ENCODE results near the gene NPFFR2.
"Not testable (repeated sequence)": the region's sequence is repeated elsewhere in the genome, so short reads cannot be mapped to it uniquely, and the experiment has no call there.

Gene NPFFR2

DNA sequence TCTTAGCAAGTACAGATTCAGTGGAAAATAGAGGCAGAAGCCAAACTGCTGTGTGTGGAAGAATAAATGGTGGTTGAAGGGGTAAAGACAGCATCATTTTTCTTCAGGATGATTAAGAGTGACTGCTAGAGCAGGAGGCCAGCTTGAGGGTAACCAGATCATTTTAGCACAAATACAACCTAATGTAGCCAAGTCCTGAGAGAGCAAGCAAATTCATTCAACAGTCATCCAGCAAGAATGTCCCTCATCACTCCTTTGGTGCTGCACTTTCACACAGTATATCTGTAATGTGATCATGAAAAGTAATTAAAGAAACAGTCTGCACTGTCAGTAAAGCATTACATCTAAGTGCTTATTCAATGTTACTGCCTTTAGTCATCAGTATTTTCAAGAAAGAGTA is 44.8 kb downstream of the NPFFR2 start:
- TF ChIP-seq CTCF (IDR thresholded peaks at IDR 0.05; ENCODE audit: low read depth, low read length, missing control alignments), result no peak
- in situ Hi-C loops (cut with HindIII; ENCODE audit: low sequenced_read_pairs), result no loop called here
- DNase-seq (ENCODE audit: low read depth), result peak; percentile 78
- H3K4me3 ChIP-seq (ENCODE audit: low read depth, low read length), result no peak overlapping the region

- H3K4me3 ChIP-seq (ENCODE audit: low read depth, low read length), result no peak overlapping the region
- no peak for DNase-seq (ENCODE audit: low read depth)
- in situ Hi-C loops (cut with HindIII; ENCODE audit: low sequenced_read_pairs), result no loop called here
- no peak for TF ChIP-seq CTCF (IDR thresholded peaks at IDR 0.05; ENCODE audit: low read depth, low read length, missing control alignments)
Measured at GRCh38 chr4:72077346-72077745, 45.5 kb downstream of the NPFFR2 start.

- H3K4me3 ChIP-seq (ENCODE audit: low read depth, low read length), result no peak overlapping the region
- in situ Hi-C loops (cut with HindIII; ENCODE audit: low sequenced_read_pairs), result no loop called here
- no peak for TF ChIP-seq CTCF (IDR thresholded peaks at IDR 0.05; ENCODE audit: low read depth, low read length, missing control alignments)
- DNase-seq (ENCODE audit: low read depth), result no peak
Measured at GRCh38 chr4:72084587-72085011, 52.8 kb downstream of the NPFFR2 start.

DNA sequence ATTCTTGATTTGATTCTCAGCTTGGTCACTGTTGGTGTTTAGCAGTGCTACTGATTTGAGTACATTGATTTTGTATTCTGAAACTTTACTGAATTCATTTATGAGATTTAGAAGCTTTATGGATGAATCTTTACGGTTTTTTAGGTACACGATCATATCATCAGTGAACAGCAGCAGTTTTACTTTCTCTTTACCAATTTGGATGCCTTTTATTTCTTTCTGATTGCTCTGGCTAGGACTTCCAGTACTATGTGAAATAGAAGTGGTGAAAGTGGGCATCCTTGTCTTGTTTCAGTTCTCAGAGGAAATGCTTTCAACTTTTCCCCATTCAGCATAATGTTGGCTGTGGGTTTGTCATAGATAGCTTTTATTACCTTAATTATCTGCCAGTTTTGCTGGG is 58.8 kb downstream of the NPFFR2 start:
- DNase-seq (ENCODE audit: low read depth); in situ Hi-C loops (cut with HindIII; ENCODE audit: low sequenced_read_pairs); H3K4me3 ChIP-seq (ENCODE audit: low read depth, low read length): not testable (repeated sequence)

GRCh38 chr4:72094059-72094797 is 62.4 kb downstream of the NPFFR2 start:
- DNase-seq (ENCODE audit: low read depth), result no peak
- in situ Hi-C loops (cut with HindIII; ENCODE audit: low sequenced_read_pairs), result no loop called here
- TF ChIP-seq CTCF (IDR thresholded peaks at IDR 0.05; ENCODE audit: low read depth, low read length, missing control alignments), result no peak
- H3K4me3 ChIP-seq (ENCODE audit: low read depth, low read length), result no peak overlapping the region

GRCh38 chr4:72107456-72107855 is 75.7 kb downstream of the NPFFR2 start:
- H3K4me3 ChIP-seq (ENCODE audit: low read depth, low read length), result no peak overlapping the region
- no peak for TF ChIP-seq CTCF (IDR thresholded peaks at IDR 0.05; ENCODE audit: low read depth, low read length, missing control alignments)
- DNase-seq (ENCODE audit: low read depth), result no peak
- in situ Hi-C loops (cut with HindIII; ENCODE audit: low sequenced_read_pairs), result no loop called here

DNA sequence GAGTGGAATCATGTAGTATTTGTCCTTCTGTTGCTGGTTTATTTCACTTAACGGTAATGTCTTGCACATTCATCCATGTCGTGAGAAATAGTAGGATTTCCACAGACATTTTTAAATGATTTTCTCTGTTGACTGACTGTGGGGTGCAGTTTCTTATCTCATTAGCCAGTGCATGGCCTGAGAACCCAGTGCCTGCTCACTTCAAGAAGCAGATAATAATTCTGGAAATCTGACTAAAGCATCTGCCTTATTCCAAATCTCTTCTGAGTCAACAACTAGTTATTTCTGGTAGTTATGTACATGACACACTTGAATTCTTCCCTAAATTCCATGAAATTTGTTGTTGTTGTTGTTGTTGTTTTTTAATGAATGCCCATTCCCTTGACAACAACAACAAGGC is 77.6 kb downstream of the NPFFR2 start:
- in situ Hi-C loops (cut with HindIII; ENCODE audit: low sequenced_read_pairs), result no loop called here
- TF ChIP-seq CTCF (IDR thresholded peaks at IDR 0.05; ENCODE audit: low read depth, low read length, missing control alignments), result no peak
- no peak overlapping the region for H3K4me3 ChIP-seq (ENCODE audit: low read depth, low read length)
- DNase-seq (ENCODE audit: low read depth), result no peak

All from astrocyte of the cerebellum (primary cell).